ENCODE measurements around the gene PGA4.

GRCh38 chr11:61270354-61271076 lies 48.4 kb downstream of the PGA4 start:
- TF ChIP-seq CTCF (IDR thresholded peaks at IDR 0.05) (no peak), POLR2A (IDR thresholded peaks at IDR 0.05) (no peak)
